K562 (cell line): ENCODE results near the gene TAS1R3. TPM values are rescaled to one million over a fixed set of nuclear protein-coding genes. Genes with fewer than 3 reads are reported as not detected.

Experiments
- ATF2 ChIP-seq: sonication (generic); formaldehyde crosslinking; IDR thresholded peaks from 2 replicates; pipeline ENCODE4 v1.8.1; 2022; ENCODE audit warnings: missing genetic modification reagents
- BRF1 ChIP-seq: IDR thresholded peaks from 3 replicates; pipeline ENCODE4 v1.6.1; 2011; ENCODE audit warnings: borderline replicate concordance, mild to moderate bottlenecking; ENCODE audit not compliant: insufficient read length; ENCODE audit errors: extremely low read depth
- C11orf30 ChIP-seq: fragments of 450-650 bp; IDR thresholded peaks from 2 replicates; pipeline ENCODE4 v1.6.1; 2016; ENCODE audit warnings: low read depth, mild to moderate bottlenecking
- CHD1 ChIP-seq: fragments of 200-600 bp; sonication (generic); IDR thresholded peaks from one replicate; pipeline ENCODE4 v1.6.1; 2012; ENCODE audit warnings: mild to moderate bottlenecking, moderate library complexity, low read length, inconsistent platforms
- CREM ChIP-seq: IDR thresholded peaks from 2 replicates; pipeline ENCODE4 v1.6.1; 2014; ENCODE audit warnings: antibody characterized with exemption, low read depth
- ESRRA ChIP-seq: fragments of 450-650 bp; IDR thresholded peaks from 2 replicates; pipeline ENCODE4 v1.6.1; 2014; ENCODE audit warnings: low read depth, mild to moderate bottlenecking, moderate library complexity, borderline replicate concordance
- FOXK2 ChIP-seq, 2 experiments: fragments of 450-650 bp; IDR thresholded peaks in 1 of 2; conservative IDR thresholded peaks in 1 of 2; 2 replicates each; pipeline ENCODE4 v1.6.1; 2016; ENCODE audit warnings: low read depth in 2 of 2, mild to moderate bottlenecking in 1 of 2
- HNRNPK ChIP-seq: fragments of 200-400 bp; formaldehyde crosslinking; IDR thresholded peaks from one replicate; pipeline ENCODE4 v1.6.1; 2018; ENCODE audit warnings: mild to moderate bottlenecking, low read depth, low read length; ENCODE audit not compliant: poor library complexity, severe bottlenecking
- NFYB ChIP-seq: IDR thresholded peaks from 2 replicates; pipeline ENCODE4 v1.6.1; 2011; ENCODE audit warnings: mild to moderate bottlenecking, moderate library complexity; ENCODE audit not compliant: insufficient read length; ENCODE audit errors: extremely low read depth
- PHF20 ChIP-seq: fragments of 450-650 bp; IDR thresholded peaks from 2 replicates; pipeline ENCODE4 v1.6.1; 2018; ENCODE audit not compliant: partially characterized antibody
- TCF7 ChIP-seq: sonication (generic); IDR thresholded peaks from 2 replicates; pipeline ENCODE4 v1.6.1; 2016; ENCODE audit warnings: antibody characterized with exemption, borderline replicate concordance
- XRCC3 ChIP-seq: fragments of 450-650 bp; IDR thresholded peaks from 2 replicates; pipeline ENCODE4 v1.6.1; 2017; ENCODE audit warnings: mild to moderate bottlenecking, moderate library complexity
- ZBTB1 ChIP-seq: sonication (generic); formaldehyde crosslinking; IDR thresholded peaks from 2 replicates; pipeline ENCODE4 v1.8.1; 2023; ENCODE audit warnings: missing genetic modification reagents, low read depth, mild to moderate bottlenecking, borderline replicate concordance
- ZFP30 ChIP-seq: fragments of 250-450 bp; sonication (Bioruptor Pico); IDR thresholded peaks from 2 replicates; pipeline ENCODE4 v1.8.0; 2022; ENCODE audit warnings: moderate library complexity, mild to moderate bottlenecking, inconsistent platforms, borderline replicate concordance
- ZNF23 ChIP-seq: fragments of 250-450 bp; sonication (Bioruptor Pico); IDR thresholded peaks from 2 replicates; pipeline ENCODE4 v1.4.0; 2020; ENCODE audit warnings: mild to moderate bottlenecking
- ZNF316 ChIP-seq: fragments of 450-650 bp; IDR thresholded peaks from 2 replicates; pipeline ENCODE4 v1.6.1; 2016
- ZNF830 ChIP-seq: fragments of 250-450 bp; sonication (Bioruptor Pico); IDR thresholded peaks from 2 replicates; pipeline ENCODE4 v1.5.0; 2021; ENCODE audit warnings: mild to moderate bottlenecking
- polyA plus RNA-seq, 8 experiments: library from polyadenylated mRNA; depleted of rRNA in 4 of 8; stranded (reverse) in 5 of 8; unstranded in 3 of 8; fragments of >200 nt; fragmentation: Nextera tagmentation in 2 of 8; fragmentation: Illumina TruSeq in 1 of 8; extraction: Ambion mirVana in 2 of 8; extraction: Trizol in 1 of 8; gene quantifications; 2 replicates each; pipeline versions ENCODE4 v1.2.1 to v1.2.3, GENCODE V29; 2011 to 2014; ENCODE audit warnings: inconsistent platforms in 1 of 8, missing spikeins in 1 of 8
- total RNA-seq, 7 experiments: library from RNA; depleted of rRNA in 6 of 7; stranded (reverse); fragments of >200 nt in 6 of 7; fragmentation: Illumina TruSeq in 2 of 7; extraction: Trizol in 2 of 7; gene quantifications; 2 replicates each; pipeline versions ENCODE4 v1.2.1 to v1.2.3, GENCODE V29; 2011 to 2021; ENCODE audit warnings: low replicate concordance in 1 of 7
- TF ChIP-seq, protein P1 (sequence below): fragments of 450-650 bp; IDR thresholded peaks from 2 replicates; pipeline ENCODE4 v1.6.1; 2016; ENCODE audit warnings: mild to moderate bottlenecking
- TF ChIP-seq, protein P2 (sequence below): fragments of 450-650 bp; IDR thresholded peaks from 2 replicates; pipeline ENCODE4 v1.6.1; 2016; ENCODE audit warnings: borderline replicate concordance
- TF ChIP-seq, protein P3 (sequence below): fragments of 250-450 bp; sonication (Bioruptor Pico); IDR thresholded peaks from 2 replicates; pipeline ENCODE4 v1.8.0; 2021; ENCODE audit warnings: moderate library complexity, mild to moderate bottlenecking, inconsistent platforms

Gene TAS1R3
- total and polyA plus RNA-seq, 9 of the 15 experiments (the other 6 are each of a cell fraction or from before 2014, with no cell fraction given) = 0.07 to 0.13 TPM; not detected in 7

DNA sequence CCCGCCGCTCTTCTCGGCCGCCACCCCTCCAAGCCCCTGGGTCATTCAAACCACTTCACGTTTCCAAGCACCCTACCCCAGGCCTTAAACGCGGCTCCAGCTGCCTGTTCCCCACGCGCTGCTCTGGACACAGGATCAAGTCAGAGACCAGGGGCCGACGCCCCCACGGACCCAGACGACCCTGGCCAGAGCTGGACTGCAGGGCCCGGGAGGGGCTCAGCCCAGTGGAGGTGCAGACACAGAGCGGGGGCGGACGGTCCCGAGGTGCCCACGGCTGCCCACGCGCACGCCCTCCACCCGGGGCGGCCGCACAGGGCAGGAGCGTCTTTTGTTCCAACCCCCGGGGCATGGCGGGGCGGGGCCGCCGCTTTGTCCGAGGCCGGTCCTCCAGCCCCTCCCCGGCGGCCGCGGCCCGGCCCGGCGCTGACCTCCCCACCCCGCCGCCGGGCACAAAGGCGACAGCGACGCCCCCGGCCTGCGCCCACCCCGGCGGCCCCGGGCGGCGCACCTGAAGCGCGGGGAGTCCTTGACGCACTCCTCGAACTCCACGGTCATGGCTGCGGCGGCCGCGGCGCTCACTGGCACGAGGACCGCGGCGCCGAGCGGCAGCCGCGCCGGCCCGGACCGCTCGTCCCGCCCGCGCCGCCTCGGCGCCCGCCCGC, 23.7 kb upstream of the TAS1R3 start (continued):
- TF ChIP-seq, protein P1, sequence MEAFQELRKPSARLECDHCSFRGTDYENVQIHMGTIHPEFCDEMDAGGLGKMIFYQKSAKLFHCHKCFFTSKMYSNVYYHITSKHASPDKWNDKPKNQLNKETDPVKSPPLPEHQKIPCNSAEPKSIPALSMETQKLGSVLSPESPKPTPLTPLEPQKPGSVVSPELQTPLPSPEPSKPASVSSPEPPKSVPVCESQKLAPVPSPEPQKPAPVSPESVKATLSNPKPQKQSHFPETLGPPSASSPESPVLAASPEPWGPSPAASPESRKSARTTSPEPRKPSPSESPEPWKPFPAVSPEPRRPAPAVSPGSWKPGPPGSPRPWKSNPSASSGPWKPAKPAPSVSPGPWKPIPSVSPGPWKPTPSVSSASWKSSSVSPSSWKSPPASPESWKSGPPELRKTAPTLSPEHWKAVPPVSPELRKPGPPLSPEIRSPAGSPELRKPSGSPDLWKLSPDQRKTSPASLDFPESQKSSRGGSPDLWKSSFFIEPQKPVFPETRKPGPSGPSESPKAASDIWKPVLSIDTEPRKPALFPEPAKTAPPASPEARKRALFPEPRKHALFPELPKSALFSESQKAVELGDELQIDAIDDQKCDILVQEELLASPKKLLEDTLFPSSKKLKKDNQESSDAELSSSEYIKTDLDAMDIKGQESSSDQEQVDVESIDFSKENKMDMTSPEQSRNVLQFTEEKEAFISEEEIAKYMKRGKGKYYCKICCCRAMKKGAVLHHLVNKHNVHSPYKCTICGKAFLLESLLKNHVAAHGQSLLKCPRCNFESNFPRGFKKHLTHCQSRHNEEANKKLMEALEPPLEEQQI = no peak
- TF ChIP-seq ZBTB1 (CRISPR knock-in tag) (peak; percentile 69; the same call in 1 of the 2 replicates), ATF2 (CRISPR knock-in tag) (no peak), ZNF23 (CRISPR knock-in tag) (no peak), XRCC3 (no peak), ZFP30 (CRISPR knock-in tag) (no peak), ZNF316 (no peak), HNRNPK (no peak), NFYB (no peak), CHD1 (no peak), BRF1 (no peak), ESRRA (no peak), C11orf30 (no peak), FOXK2 (conservative IDR thresholded peaks at IDR 0.05 in 1 of 2, IDR thresholded peaks at IDR 0.05 in 1 of 2; ENCODE audit: low read depth in 2 of 2) (no peak), ZNF830 (CRISPR knock-in tag) (no peak), PHF20 (no peak), CREM (no peak), TCF7 (no peak)
- TF ChIP-seq, protein P2, sequence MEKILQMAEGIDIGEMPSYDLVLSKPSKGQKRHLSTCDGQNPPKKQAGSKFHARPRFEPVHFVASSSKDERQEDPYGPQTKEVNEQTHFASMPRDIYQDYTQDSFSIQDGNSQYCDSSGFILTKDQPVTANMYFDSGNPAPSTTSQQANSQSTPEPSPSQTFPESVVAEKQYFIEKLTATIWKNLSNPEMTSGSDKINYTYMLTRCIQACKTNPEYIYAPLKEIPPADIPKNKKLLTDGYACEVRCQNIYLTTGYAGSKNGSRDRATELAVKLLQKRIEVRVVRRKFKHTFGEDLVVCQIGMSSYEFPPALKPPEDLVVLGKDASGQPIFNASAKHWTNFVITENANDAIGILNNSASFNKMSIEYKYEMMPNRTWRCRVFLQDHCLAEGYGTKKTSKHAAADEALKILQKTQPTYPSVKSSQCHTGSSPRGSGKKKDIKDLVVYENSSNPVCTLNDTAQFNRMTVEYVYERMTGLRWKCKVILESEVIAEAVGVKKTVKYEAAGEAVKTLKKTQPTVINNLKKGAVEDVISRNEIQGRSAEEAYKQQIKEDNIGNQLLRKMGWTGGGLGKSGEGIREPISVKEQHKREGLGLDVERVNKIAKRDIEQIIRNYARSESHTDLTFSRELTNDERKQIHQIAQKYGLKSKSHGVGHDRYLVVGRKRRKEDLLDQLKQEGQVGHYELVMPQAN = no peak
- TF ChIP-seq, protein P3, sequence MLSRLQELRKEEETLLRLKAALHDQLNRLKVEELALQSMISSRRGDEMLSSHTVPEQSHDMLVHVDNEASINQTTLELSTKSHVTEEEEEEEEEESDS = no peak
